Ectodermal cell (in vitro differentiated cells): ENCODE measurements around the gene MYLK4.

Experiments
- H3K27ac ChIP-seq: 2 replicates; pipeline ENCODE4 v1.7.0; 2013; ENCODE audit warnings: mild to moderate bottlenecking, low read depth, low read length; ENCODE audit not compliant: insufficient read depth, poor library complexity, severe bottlenecking
- H3K27me3 ChIP-seq: 2 replicates; pipeline ENCODE4 v1.7.0; 2013; ENCODE audit warnings: mild to moderate bottlenecking, low read length; ENCODE audit not compliant: insufficient read depth, control insufficient read depth, poor library complexity, severe bottlenecking
- H3K36me3 ChIP-seq: one replicate; pipeline ENCODE4 v1.7.0; 2013; ENCODE audit warnings: low read length; ENCODE audit not compliant: control insufficient read depth, insufficient read depth
- H3K4me1 ChIP-seq: one replicate; pipeline ENCODE4 v1.7.0; 2013; ENCODE audit warnings: low read length; ENCODE audit not compliant: control insufficient read depth, insufficient read depth
- H3K4me3 ChIP-seq: 2 replicates; pipeline ENCODE4 v1.7.0; 2013; ENCODE audit warnings: low read depth, low read length, control low read depth; ENCODE audit not compliant: insufficient read depth
- H3K9me3 ChIP-seq: 2 replicates; pipeline ENCODE4 v1.7.0; 2013; ENCODE audit warnings: mild to moderate bottlenecking, low read length, moderate library complexity; ENCODE audit not compliant: control insufficient read depth
- WGBS, 2 experiments: methylation state at CpG; one replicate each; pipeline ENCODE4 v1.1.7; 2013; ENCODE audit warnings: missing lambda C conversion rate in 2 of 2; 5-methylcytosine and 5-hydroxymethylcytosine counted together

The MYLK4 gene

DNA sequence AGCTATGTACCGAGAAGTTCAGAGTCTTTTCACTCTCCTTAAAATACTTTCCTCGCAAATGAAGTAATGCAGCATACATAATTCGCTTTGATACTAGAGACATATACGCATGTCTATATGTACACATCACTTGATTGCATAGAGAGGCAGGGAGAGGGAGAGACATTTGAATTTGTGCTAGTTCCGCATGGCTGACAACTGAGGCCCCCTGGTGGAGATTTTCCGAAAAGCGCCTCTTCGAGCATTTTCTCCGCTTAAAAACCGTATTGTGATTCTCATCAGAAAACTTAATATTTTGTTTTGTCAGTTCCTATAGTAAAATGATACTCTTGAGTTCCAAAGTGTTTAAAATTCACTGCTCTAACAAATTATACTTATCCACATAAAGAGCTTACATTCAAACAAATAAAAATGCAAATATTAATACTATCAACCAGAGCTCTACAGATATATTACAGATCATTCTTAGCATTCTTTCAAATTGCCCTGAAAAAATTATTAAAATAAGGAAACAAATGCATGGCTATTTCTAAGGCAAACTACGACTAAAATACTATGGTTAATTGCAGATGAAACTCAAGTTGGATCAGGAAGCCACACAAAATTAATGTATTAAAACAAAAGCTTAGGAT lies 637 bp downstream of the MYLK4 start:
- Histone ChIP-seq H3K27ac (no peak overlapping the region), H3K27me3 (peaks cover 17% of the 10 kb centered on the region), H3K36me3 (no peaks in the 10 kb centered on the region), H3K4me3 (no peak overlapping the region), H3K9me3 (no peaks in the 10 kb centered on the region), H3K4me1 (peaks cover 15% of the 10 kb centered on the region)
- 21 to 26% methylated on average over 8 to 11 of the region's 11 CpGs for WGBS, 2 experiments

DNA sequence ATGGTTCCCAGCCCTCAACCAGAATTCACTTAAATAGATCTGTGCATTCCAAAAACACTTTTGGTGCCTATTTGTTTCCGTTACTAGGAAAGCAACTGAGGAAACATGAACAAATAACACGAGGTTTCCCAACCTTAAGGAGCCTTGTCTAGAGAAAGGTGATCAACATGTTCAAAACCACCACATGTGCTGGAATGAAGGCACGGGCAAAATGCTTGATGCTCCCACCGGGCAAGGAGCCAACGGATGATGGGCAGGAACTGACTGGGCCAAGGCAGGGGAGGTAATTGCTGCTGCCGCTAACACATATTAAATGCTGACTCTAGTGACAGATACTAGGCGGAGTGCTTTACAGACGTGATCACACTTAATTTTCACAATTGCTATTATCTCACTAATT lies 2.5 kb downstream of the MYLK4 start:
- Histone ChIP-seq H3K27me3 (peaks cover 17% of the 10 kb centered on the region), H3K36me3 (no peaks in the 10 kb centered on the region), H3K4me1 (peaks cover 23% of the 10 kb centered on the region), H3K9me3 (no peaks in the 10 kb centered on the region), H3K27ac (no peak overlapping the region), H3K4me3 (no peak overlapping the region)
- WGBS, 2 experiments, result 91 to 92% methylated on average over 8 of the region's 8 CpGs

- H3K27me3 ChIP-seq, result peaks cover 10% of the 10 kb centered on the region
- H3K36me3 ChIP-seq, result no peaks in the 10 kb centered on the region
- no peak overlapping the region for H3K4me3 ChIP-seq
- H3K27ac ChIP-seq, result peak overlapping the region; percentile 67
- H3K4me1 ChIP-seq, result peaks cover 23% of the 10 kb centered on the region
- 33 to 38% methylated on average over 7 of the region's 7 CpGs for WGBS, 2 experiments
- no peaks in the 10 kb centered on the region for H3K9me3 ChIP-seq
Observed at GRCh38 chr6:2746557-2747061, 4.1 kb downstream of the MYLK4 start.

DNA sequence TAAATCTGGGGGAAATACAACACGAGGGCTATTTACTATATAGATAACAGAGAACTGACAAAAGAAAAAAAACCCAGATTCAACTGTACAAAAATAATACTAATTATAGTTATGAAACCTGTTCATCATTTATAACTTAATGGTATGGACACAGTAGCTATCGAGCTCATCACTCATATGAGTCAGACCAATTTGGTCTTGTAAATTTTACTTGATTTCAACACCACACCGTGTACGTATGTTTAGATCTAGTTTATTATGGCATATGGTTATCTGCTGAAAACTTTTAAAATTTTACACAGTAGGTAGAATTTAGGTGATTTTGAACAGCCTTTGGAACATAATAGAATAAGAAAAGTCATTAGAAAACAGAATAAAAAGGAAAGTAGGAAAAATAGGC lies 5.5 kb downstream of the MYLK4 start:
- H3K36me3 ChIP-seq, result no peaks in the 10 kb centered on the region
- H3K4me1 ChIP-seq, result peaks cover 23% of the 10 kb centered on the region
- H3K9me3 ChIP-seq, result no peaks in the 10 kb centered on the region
- H3K27me3 ChIP-seq, result no peaks in the 10 kb centered on the region
- WGBS, 2 experiments, result 92 to 100% methylated on average over 3 of the region's 4 CpGs
- no peak overlapping the region for H3K27ac ChIP-seq
- H3K4me3 ChIP-seq, result no peak overlapping the region

DNA sequence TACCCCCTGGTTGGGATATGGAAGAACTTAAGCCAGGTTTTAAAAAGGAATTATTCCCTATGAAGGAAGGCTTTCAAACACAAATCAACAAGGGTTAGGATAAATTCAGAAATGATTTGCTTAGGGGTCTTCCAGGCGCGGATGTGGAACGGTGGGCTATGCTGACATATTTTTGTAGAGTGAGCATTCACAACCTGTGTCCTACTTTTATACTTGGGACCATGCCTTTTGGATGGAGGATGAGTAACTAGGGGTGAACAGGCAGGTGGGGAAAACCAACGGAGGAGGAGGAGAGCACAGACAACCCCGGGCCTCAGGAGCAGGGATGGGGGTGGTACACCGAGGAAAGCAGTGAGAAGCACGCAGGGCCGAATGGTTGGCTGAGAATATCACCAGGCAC lies 5.9 kb downstream of the MYLK4 start:
- Histone ChIP-seq H3K36me3 (no peaks in the 10 kb centered on the region), H3K4me1 (peaks cover 23% of the 10 kb centered on the region), H3K4me3 (no peak overlapping the region), H3K9me3 (no peaks in the 10 kb centered on the region), H3K27me3 (no peaks in the 10 kb centered on the region), H3K27ac (no peak overlapping the region)
- WGBS, 2 experiments, result 93% methylated on average over 8 of the region's 8 CpGs

GRCh38 chr6:2744209-2744771 lies 6.4 kb downstream of the MYLK4 start:
- Histone ChIP-seq H3K4me1 (peaks cover 23% of the 10 kb centered on the region), H3K4me3 (no peak overlapping the region), H3K9me3 (no peaks in the 10 kb centered on the region), H3K27me3 (no peaks in the 10 kb centered on the region), H3K36me3 (no peaks in the 10 kb centered on the region), H3K27ac (no peak overlapping the region)
- WGBS, 2 experiments, result 91 to 95% methylated on average over 9 of the region's 9 CpGs

DNA sequence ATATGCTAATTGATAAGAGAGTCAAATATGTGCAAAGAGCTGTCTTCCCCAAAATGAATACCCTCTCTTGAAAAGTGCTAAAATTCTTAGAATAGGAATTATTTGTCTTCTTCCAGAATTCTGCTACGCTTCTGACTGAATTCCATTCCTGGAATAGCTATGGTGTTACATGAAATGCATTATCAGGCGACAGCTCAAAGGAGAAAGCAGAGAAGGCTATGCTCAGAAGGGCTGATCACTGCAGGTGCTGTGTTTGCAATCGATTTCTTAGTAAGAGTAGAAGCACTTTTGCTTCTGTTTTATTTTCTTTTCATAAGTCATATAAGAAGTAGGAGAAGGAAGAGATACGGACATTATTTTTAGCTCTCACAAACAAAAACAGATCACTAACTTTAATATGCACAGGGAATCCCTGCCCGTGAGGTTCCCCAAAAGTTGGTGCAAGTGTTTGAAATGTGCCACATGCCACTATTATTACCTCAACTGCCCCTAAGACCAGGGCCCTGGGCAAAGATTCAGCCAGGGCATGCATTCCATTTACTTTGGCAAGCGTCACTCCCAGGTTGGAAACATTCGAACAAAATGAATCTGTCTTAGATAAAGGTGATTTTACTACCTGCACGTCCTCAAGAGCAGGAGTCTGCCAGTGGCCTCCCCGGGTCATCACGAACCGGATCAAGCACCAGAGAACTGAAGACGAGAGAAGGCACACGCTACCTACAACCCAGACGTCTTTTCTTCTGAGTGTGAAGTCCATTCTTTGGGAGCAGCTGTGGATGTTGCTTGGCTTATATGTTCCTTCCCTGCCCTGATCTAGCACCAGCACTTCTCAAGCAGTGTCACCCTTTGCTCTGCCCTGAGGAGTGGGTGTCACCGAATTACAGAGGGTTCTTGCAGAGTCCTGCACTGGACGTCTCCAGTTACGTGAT lies 7.2 kb downstream of the MYLK4 start:
- 92% methylated on average over 16 to 17 of the region's 17 CpGs for WGBS, 2 experiments
- Histone ChIP-seq H3K9me3 (no peaks in the 10 kb centered on the region), H3K27ac (no peak overlapping the region), H3K36me3 (no peaks in the 10 kb centered on the region), H3K4me3 (no peak overlapping the region), H3K27me3 (no peaks in the 10 kb centered on the region), H3K4me1 (peaks cover 18% of the 10 kb centered on the region)

GRCh38 chr6:2741756-2742155 lies 9.0 kb downstream of the MYLK4 start:
- Histone ChIP-seq H3K4me1 (peaks cover 12% of the 10 kb centered on the region), H3K4me3 (no peak overlapping the region), H3K27me3 (no peaks in the 10 kb centered on the region), H3K36me3 (no peaks in the 10 kb centered on the region), H3K27ac (no peak overlapping the region), H3K9me3 (no peaks in the 10 kb centered on the region)
- 94 to 98% methylated on average over 2 of the region's 2 CpGs for WGBS, 2 experiments

DNA sequence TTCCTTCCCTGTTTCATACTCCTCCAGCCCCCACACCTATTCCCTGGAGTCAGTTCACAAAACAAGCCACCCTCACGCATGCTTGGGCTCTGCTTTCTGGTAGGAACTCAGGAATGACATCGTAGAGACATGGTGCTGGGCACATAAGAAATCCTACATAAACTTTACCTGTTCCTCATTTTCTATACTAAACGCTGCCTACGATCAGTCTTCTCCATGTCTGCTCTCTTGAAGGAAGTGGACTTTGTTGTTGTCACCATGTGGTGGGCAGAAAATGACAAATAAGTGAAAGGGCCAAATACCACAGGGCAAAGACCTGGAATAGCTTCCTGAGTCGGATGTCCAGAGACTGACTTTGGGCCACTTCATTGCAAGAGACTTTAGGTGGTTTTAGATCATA lies 10.1 kb downstream of the MYLK4 start:
- Histone ChIP-seq H3K4me1 (peaks cover 8% of the 10 kb centered on the region), H3K36me3 (no peaks in the 10 kb centered on the region), H3K27ac (no peak overlapping the region), H3K9me3 (no peaks in the 10 kb centered on the region), H3K4me3 (no peak overlapping the region), H3K27me3 (no peaks in the 10 kb centered on the region)
- 92 to 97% methylated on average over 5 of the region's 5 CpGs for WGBS, 2 experiments

- no peak overlapping the region for H3K27ac ChIP-seq
- H3K4me3 ChIP-seq, result no peak overlapping the region
- no peaks in the 10 kb centered on the region for H3K36me3 ChIP-seq
- no peaks in the 10 kb centered on the region for H3K27me3 ChIP-seq
- H3K4me1 ChIP-seq, result peaks cover 5% of the 10 kb centered on the region
- 93% methylated on average over 4 of the region's 4 CpGs for WGBS, 2 experiments
- H3K9me3 ChIP-seq, result no peaks in the 10 kb centered on the region
Observed at GRCh38 chr6:2739335-2739734, 11.4 kb downstream of the MYLK4 start.
